ENCODE measurements around the gene HSPA4.
"Not testable (repeated sequence)": the region's sequence is repeated elsewhere in the genome, so short reads cannot be mapped to it uniquely, and the experiment has no call there.

HSPA4 gene

DNA sequence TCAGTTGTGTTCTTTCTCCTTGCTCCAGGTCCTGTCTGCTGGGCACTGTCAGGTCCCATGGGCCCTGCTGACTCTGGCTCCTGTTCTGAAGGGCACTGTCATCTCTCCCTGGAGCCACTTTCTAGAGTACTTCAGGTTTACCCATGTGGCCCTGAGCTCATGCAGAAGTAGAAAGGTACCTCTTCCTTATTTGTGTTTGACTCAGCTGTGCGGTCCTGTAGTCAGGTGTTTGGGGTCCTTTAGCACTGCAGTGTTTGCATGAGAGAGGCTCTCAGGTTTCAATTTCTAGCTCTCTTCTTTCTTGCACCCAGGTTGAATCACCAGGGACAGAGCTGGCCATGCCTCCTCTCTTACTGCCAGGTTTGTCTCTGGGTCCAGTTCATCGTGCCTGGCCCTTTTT, 71.5 kb downstream of the HSPA4 start:
- no peak for DNase-seq (ENCODE audit: low spot score)

DNA sequence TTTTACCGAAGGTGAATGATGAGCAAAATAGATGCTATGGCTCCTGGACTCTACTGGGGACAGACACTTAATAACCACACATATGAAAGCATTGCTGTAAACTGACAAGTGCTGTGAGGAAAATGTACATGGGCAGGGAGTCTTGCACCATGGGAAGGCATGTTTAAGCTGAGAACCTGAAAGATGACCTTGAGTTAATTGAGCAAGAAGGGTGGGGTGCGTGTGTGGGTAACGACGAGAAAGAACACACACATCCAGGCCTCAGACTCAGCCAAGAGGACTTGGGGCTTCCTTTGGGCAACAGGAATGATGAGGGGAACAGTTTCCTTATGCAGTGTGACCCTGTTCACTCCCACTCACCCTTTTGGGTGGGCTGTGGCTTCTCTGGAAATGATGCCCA, 73.1 kb downstream of the HSPA4 start:
- DNase-seq (ENCODE audit: low spot score), result no peak

DNA sequence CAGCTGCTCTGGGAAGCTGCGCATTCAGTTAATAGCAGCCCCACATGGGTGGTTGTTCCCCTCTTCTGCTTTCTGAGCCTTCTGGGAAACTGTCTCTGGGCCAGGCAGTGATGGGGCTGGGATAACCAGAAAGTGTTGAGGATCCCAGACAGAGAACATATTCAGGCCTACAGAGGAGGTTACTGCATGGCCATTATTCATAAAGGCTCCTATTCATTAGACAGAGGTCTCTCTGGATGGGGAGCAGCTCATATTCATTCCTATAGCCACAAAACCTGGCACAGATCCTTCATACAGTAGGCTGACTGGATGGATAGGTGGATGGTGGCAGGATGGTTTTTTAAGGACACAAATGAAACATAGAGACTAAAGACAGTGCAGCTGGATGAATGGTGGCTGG, 76.3 kb downstream of the HSPA4 start:
- no peak for DNase-seq (ENCODE audit: low spot score)

DNA sequence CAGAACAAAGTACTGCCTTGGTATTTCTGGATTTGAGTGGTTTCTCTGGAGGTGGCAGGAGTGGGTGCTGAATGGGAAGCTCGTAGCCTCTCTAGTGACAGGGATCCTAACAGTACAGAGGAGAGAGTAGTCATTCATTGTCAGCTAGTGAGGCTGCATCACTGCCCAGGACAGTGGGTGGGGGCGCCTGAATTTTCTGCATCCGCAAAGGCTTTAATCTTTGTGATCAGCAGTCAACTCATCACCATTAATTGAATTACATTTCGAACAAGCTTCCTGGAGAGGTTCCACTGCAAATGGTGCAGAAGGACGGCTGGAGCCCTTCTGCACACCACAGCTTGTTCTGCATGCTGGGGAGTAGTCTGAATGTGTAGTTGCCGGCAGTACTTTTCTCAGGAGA, 77.5 kb downstream of the HSPA4 start:
- DNase-seq (ENCODE audit: low spot score), result no peak

DNA sequence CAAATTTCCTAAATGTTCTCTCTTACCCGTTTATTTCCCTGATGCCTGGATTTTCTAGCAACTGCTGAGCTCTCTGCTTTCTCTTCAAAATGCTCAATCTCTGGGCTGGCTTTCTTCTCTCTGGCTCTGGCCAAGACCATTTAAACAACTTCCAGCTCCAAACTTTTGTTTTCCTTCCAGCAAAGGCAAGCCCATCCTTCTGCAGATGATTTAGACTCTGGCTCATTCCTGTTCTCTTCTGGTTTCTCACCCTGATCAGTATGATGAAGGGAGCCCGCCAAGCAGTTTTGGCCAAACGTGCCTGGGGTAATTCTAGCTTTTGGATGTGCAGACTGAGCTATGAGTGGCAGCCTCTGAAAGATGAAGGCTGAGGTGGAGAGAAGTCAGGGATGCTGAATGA, 78.1 kb downstream of the HSPA4 start:
- DNase-seq (ENCODE audit: low spot score), result no peak

DNA sequence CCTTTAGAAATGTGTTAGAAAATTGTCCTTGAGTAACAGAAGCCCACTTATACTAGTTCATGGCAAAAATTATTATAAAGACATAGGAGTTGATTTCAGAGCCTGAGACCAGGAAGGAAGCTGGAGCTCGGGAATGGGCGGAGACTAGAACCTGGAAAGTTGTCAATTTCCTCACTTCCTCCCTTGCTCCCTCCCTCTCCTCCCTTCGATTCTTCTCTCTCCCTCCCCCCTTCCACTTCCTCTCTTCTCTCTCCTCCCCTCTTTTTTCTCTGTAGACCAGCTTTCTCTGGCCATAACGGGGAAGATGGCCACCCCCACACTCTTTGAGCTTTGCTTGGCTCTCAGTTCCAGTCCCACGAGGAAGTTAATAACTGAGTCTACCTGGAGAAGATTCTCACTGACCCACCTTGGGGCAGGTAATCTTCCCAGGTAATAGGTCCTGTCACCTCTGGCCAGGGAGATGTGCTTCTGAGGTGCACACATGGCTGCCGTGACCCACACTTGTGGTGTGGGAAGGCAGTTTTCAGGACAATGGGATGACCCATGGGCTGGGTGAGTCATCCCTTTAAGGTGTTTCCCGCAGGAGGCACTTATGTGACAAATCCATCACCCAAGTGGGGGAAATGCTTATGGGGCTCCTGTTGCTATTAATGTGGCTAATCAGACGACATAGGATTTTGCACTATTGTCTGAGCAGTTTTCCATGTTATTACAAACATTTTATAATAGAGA, 78.7 kb downstream of the HSPA4 start:
- no peak for DNase-seq (ENCODE audit: low spot score)

DNA sequence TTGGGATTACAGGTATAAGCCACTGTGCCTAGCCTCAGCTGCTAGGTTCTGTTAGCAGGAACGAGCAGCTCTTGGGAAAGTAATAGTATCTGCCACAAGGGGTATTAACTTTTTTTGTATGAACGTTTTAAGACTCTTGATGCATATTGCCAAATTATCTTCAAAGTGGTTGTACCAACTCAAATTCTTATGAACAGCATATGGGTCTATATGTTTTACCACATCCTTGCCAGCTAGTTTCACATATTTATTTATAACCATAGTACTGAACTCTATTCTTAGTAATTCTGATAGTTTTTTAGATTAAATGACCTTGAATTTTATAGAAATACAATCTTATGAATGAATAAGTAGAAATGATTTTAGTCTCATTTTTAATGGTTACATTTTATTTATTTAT, 80.9 kb downstream of the HSPA4 start:
- DNase-seq (ENCODE audit: low spot score), result no peak

DNA sequence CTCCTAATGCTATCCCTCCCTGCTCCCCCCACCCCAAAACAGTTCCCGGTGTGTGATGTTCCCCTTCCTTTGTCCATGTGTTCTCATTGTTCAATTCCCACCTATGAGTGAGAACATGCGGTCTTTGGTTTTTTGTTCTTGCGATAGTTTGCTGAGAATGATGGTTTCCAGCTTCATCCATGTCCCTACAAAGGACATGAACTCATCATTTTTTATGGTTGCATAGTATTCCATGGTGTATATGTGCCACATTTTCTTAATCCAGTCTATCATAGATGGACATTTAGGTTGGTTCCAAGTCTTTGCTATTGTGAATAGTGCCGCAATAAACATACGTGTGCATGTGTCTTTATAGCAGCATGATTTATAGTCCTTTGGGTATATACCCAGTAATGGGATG, 81.4 kb downstream of the HSPA4 start:
- not testable (repeated sequence) for DNase-seq (ENCODE audit: low spot score)

DNA sequence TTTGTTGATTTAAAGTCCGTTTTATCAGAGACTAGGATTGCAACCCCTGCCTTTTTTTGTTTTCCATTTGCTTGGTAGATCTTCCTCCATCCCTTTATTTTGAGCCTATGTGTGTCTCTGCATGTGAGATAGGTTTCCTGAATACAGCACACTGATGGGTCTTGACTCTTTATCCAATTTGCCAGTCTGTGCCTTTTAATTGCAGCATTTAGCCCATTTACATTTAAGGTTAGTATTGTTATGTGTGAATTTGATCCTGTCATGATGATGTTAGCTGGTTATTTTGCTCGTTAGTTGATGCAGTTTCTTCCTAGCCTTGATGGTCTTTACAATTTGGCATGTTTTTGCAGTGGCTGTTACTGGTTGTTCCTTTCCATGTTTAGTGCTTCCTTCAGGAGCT, 85.1 kb downstream of the HSPA4 start:
- DNase-seq (ENCODE audit: low spot score), result not testable (repeated sequence)

DNA sequence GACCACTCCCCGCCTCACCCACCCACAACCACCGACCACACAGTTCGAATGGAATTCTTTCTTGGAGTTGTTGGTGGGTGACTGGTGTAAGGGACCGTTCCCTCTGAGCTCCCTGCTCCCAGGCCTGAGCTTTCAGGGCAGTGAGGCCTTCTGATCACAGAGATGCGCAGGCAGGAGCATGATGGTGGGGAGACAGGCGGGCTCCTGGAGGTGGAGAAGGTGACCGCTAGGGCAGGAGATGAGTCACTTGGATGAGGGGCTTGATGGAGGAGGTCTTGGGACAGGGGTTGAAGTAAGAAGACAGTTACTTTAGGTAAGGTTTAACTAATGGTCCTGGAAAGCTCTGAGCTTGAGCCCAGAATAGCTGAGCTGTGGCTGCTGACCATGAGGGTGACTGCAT, 88.5 kb downstream of the HSPA4 start:
- DNase-seq (ENCODE audit: low spot score), result no peak

DNA sequence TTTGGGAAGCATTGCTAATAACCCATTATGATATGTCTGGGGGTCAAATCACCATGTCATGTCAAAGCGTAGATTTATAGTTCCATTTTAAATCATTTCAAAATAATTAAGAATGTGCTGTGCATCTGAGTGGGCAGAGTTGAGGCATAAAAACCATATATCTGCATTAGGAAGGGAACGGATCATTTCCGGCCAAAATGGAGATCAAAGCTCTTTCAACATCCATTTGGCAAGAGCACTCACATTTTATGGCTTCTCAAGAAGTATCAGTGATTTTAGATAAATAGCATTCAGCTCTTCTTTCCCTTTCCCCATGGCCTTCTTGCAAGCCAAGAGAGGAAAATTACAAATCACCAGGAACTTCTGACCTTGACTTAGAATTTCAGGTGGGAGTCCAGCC, 89.9 kb downstream of the HSPA4 start:
- DNase-seq (ENCODE audit: low spot score), result no peak

DNA sequence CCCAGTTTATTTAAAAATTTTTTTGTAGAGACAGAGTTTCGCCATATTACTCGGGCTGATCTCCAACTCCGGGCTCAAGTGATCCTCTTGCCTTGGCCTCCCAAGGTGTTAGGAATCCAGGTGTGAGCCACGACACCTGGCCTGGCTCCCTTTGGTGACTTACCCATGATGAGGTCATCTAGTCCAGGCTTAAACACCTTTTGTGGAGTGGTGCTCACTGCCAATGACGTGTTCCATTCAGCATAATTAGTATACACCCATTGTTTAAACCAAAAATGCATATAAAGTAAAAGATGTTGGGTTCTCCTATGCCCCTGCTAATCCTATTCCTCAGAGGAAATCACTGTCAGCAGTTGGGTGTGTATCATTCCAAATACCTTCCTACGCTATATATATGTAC, 91.0 kb downstream of the HSPA4 start:
- no peak for DNase-seq (ENCODE audit: low spot score)

DNA sequence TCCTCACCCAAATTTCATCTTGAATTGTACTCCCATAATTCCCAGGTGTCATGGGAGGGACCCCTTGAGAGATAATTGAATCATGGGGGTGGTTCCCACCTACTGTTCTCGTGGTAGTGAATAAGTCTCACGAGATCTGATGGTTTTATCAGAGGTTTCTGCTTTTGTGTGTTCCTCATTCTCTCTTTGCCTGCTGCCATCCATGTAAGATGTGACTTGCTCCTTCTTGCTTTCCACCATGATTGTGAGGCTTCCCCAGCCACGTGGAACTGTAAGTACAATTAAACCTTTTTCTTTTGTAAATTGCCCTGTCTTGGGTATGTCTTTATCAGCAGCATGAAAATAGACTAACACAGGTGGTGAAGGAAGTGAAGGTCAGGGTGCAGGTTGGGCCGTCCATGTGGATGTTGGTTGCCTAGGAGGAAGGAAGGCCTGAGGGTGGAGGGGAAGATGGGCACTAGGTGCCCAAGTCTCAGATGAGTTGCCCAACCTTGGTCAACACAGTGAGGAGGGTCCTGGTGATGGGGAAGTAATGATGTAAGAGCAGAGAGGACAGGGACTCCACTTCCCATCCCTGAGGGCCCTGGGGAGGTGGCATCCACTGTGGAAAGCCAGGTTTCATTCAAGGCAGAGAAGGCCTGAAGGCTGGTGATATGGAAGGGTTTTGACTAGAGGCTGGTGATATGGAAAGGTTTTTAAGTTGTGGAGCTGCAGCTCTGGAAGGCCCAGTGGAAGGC, 92.6 kb downstream of the HSPA4 start:
- no peak for DNase-seq (ENCODE audit: low spot score)

DNA sequence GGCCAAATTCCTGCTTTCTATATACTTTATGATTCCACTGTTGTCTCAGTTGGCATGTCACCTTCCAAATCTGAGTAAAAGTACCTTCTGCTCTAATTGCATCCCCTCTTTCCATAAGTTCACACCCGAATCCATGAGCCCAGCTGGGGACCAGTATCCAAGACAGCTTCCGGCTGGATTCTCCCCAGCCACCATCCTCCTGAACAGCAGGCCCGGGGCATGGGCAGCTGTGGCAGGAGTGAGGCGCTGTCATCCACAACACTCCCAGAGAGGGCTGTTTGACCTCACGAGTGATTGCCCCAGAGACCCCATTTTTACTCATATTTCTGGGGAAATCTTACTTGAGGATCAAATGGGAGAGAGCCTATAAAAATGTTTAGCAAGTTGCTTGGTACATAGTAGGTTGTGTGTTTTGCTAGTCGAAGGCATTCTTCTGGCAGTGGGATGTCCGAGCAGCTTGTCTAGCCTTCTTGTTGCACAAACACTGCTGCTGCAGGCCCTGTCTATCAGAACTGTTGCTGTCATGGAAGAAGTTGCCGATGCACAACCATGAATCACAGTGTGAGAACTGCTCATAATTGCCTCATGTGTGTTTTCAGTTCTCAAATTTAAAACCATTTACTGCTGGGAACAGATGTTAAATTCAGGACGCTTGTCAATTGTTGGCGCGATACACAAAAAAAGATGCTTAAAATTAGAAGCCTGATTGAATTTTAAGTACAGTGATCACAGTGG, 93.8 kb downstream of the HSPA4 start:
- peak; percentile 70 for DNase-seq (ENCODE audit: low spot score)

DNA sequence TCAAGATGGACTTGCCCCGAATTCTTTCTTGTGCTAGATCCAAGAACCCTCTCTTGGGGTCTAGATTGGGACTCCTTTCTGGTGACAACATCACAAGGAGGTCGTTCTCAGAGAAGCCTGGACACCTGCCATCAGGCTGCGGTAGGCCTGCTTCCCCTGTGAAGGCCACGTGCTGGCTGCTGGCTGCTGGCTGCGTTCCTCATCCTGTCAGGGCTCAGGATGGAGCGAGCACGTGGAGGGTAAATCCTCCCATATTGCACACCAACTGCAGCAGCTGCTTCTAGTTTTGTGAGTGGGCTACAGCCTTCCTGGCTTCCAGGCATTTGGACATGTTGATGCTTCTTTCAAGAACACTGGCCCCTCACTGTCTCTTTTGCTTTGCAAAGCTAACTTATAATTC, 95.6 kb downstream of the HSPA4 start:
- peak; percentile 42 for DNase-seq (ENCODE audit: low spot score)

DNA sequence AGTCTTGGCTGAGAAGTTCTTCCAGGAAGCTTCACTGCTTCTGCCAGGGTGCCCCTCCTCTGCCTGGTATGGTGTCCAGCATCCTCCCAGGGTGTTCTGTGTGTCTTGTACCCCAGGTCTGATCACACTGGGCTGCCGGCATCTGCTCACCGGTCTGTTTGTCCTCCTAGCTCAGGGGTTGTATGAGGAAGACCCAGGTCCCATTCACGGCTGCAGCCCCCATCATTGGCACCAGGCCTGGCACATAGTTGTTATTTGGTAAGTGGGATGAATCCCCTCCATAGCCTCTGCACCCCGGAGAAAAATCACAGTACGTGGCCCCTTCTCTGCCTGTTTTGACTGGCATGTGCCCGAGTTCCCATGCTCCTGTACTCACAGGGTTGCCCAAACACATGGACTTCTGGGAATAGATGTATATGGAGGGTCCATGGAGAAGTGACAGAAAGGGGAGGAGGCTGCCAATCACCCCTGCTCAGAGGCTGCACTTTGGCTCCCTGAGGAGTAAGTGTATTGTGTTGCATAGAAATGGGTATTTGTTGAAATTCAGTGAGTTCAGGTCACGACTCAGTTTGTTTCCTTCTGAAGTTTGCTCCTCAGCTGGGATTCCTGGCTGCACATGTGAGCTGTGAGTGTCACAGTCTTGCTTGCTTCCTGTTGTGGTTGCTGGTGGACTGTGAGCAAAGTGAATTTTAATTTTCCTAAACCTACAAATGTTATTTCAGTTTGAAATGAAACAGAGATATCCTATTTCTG, 96.2 kb downstream of the HSPA4 start:
- no peak for DNase-seq (ENCODE audit: low spot score)

DNA sequence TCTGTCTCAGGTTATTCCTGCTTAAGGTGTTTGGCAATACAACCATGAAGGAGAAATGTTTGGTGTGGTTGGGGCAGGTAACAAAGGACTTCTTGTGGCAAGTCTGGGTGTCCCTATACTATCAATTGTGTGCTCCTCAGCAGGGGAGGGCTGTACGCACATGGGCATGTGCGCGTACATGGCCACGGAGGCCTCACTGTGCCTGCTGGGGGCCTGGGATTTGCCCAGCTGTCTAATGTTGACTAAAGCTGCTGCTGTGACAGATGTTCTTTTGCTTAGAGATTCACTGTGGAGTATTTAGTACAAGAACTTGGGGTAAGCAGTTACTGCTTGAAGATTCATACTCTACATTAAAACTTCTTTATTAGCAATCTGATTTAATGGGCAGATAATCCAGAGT, 97.5 kb downstream of the HSPA4 start:
- no peak for DNase-seq (ENCODE audit: low spot score)

DNA sequence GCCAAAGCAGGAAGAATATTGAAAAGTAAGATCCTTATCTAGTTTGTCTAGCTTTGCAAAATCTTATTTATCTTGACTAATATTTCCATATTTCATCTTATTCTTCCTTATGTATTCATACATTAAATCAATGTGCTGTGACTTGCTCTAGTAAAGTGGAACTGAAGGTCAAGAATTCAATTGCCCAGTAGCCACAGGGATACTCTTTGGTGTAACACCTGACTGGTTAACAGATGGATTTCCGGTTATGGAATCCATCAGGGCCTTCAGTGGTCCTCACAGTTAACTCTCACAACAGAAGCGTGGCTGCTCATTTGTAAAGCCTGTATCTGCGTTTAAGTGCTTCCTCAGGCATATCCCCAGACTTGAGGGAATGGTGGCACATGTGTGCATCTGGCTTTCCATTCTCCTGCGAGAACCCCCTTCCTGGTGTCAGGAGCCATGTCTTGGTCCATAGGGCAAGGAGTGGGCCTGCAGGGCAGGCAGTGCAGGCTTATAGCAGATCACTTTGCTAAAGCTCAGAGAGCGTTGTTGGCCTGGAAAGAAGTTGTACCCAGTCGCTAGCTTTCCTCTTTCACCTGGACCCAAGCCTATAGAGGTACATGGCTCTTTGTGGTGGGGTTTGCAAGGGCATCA, 99.2 kb downstream of the HSPA4 start:
- DNase-seq (ENCODE audit: low spot score), result no peak

DNA sequence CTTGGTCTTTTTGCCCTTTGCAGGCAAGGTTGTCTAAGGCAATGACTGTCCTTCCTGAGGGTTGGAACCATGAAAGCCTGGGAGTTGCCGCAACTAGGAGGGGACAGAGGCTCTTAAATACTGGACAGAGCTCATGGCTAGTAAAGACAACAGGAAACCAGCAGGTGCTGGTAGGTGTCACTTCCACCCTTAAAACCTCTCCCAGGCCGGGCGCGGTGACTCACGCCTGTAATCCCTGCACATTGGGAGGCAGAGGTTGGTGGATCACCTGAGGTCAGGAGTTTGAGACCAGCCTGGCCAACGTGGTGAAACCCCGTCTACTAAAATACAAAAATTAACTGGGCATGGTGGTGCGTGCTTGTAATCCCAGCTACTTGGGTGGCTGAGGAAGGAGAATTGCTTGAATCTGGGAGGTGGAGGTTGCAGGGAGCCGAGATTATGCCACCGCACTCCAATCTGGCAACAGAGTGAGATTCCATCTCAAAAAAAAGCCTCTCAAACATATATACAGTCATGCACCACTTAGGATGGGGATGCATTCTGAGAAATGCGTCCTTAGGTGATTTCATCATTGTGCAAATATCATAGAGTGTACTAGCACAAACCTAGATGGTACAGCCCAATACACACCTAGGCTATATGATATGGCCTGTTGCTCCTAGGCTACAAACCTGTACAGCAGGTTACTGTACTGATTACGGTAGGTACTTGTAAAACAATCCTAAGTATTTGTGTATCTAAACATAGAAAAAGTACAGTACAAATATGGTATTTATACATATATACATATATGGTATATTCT, 102.7 kb downstream of the HSPA4 start:
- DNase-seq (ENCODE audit: low spot score), result no peak

DNA sequence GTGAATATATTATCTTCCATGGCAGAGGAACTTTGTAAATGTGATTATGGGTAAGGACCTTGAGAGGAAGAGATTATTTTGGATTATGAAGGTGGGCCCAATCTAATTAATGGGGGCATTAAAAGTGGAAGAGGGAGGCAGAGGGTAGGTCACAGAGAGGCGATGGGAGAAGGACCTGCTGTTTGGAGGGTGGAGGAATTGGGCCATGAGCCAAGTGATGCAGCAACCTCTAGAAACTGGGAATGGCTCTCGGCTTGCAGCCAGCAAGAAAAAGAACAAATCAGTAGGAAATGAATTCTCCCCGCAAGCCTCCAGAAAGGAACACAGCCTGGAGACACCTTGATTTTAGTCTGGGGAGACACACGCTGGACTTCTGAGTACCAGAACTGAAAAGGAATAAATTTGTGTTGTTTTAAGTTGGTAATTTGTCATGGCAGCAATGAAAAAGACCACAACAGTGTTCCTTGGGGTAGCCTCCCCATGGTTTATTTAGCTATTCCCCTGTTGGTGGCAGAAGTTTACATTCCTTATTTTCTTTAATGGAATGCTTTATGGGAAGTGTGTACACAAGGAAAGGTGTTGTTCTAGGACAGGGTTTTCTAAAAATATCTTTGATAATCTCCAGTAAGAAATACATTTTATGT, 103.6 kb downstream of the HSPA4 start:
- DNase-seq (ENCODE audit: low spot score), result no peak

Data from Ammon's horn (tissue), 1 donor.